AG09319 (cell line): Measurements from ENCODE around the gene PAX6.

Source experiments
- DNase-seq: peaks from one replicate; pipeline ENCODE4 v3.0.0-alpha.2; 2010; ENCODE audit warnings: low read depth; ENCODE audit errors: extremely low read depth
- CTCF ChIP-seq: IDR thresholded peaks from 2 replicates; pipeline ENCODE4 v1.5.1; 2011; ENCODE audit warnings: low read depth, mild to moderate bottlenecking, inconsistent platforms, low read length, moderate library complexity

The PAX6 gene

GRCh38 chr11:31821766-31822165 lies 10.6 kb upstream of the PAX6 start:
- no peak for TF ChIP-seq CTCF
- no peak for DNase-seq

- no peak for DNase-seq
- TF ChIP-seq CTCF = no peak
Observed at GRCh38 chr11:31821235-31821764, 10.2 kb upstream of the PAX6 start.

- TF ChIP-seq CTCF = no peak
Observed at GRCh38 chr11:31820438-31820818, 9.3 kb upstream of the PAX6 start.

GRCh38 chr11:31819621-31820437 lies 8.7 kb upstream of the PAX6 start:
- DNase-seq = no peak
- TF ChIP-seq CTCF = no peak

More at GRCh38 chr11:31820438-31820818, 9.3 kb upstream of the PAX6 start:
- DNase-seq = no peak

DNA sequence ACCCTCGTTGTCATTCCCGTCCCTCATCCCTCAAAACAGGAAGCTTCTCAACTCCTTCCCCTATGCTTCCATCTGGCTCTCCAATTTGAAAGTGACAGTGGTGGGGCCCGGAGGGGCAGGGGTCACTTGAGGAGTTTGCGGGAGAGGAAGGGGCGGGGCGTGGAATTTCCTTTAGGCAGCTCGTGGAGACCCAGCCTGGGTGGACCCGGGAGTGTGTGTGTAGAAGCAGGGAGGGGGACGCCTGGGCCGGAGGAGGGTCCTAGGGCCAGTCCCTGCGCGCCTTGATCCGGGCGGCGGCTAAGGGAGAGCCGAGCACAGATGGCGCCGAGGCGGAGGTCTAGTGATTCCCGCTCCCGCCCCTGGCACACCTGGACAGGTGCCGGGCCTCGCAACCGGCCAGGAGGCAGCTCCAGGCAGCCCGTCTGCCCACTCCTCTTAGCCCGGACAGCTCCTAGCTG lies 7.8 kb upstream of the PAX6 start:
- DNase-seq = no peak
- no peak for TF ChIP-seq CTCF

DNA sequence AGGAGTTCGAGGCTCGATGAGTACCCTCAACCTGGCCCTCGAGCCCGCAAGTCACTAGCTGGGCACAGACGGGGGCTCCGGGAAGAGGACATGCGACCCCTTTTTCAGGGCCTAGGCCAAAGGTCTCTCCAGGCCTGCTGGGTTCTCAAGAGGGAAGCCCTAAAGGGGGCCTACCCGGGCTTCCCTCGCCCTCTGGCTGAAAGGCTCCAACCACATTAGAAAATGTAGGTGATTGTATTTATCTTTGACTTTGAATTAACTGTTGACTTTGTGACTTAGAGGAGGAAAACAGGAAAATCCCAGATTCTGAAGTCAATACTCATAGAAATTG lies 7.3 kb upstream of the PAX6 start:
- no peak for TF ChIP-seq CTCF
- no peak for DNase-seq

- TF ChIP-seq CTCF = no peak
- DNase-seq = no peak
Observed at GRCh38 chr11:31817621-31818424, 6.7 kb upstream of the PAX6 start.
